ENCODE results near the gene ATP8A2. TPM values are rescaled to one million over a fixed set of nuclear protein-coding genes. Genes with fewer than 3 reads are reported as not detected.

Gene ATP8A2
- total and polyA plus RNA-seq, 9 of the 15 experiments (the other 6 are each of a cell fraction or from before 2014, with no cell fraction given) = under 0.01 to 0.33 (median 0.06) TPM; not detected in 4

- in situ Hi-C loops (cut with MboI) = no loop called here
- H3K79me2 ChIP-seq (ENCODE audit: control insufficient read depth, insufficient read depth, low read length) = no peaks in the 10 kb centered on the region
- ChIA-PET POLR2A (interaction anchor here (0.6 kb wide), 1 partner anchor 194 kb away, joined by 4 read pairs; no protein-coding TSS in a partner anchor), CTCF (ENCODE audit: low intra/inter-chr PET ratio) (no interaction called here)
- no peaks in the 10 kb centered on the region for H4K20me1 ChIP-seq (replicated peaks; ENCODE audit: control insufficient read depth, insufficient read depth, low read length)
- H3K36me3 ChIP-seq (ENCODE audit: control insufficient read depth, insufficient read depth, low read length) = no peaks in the 10 kb centered on the region
- H3K4me2 ChIP-seq (ENCODE audit: insufficient read depth, low read length) = no peak overlapping the region
- H3K4me3 ChIP-seq = no peak overlapping the region
- BruUV-seq (replicated peaks) = no TSS peak
- intact Hi-C loops (cut with micrococcal nuclease) = loop anchor here (10.0 kb wide), 2 partner anchors 71 to 141 kb away; partner anchors contain the start of gene NUP58
- DNase-seq (ENCODE audit: extremely low read depth in 1 of 4, low spot score in 3 of 4) (peak; percentile 50 to 72 (median 56)), FAIRE-seq (peak; percentile 44), ATAC-seq (peak; percentile 32)
- peaks cover 2 to 10% of the 10 kb centered on the region in 2 experiments; a peak in 2 of 5 replicates for H3K27me3 ChIP-seq (ENCODE audit: control insufficient read depth in 2 of 2, insufficient read depth in 2 of 2, low read length in 2 of 2)
- WGBS (ENCODE audit: insufficient coverage, low coverage, missing lambda C conversion rate) = 4% methylated on average over 9 of the region's 9 CpGs
- H3K4me1 ChIP-seq (replicated peaks in 1 of 2; ENCODE audit: control insufficient read depth in 2 of 2, insufficient read depth in 2 of 2, low read length in 2 of 2) = peaks cover 29 to 34% of the 10 kb centered on the region in 2 experiments; a peak in 4 of 5 replicates
- no peaks in the 10 kb centered on the region for H3K9me1 ChIP-seq (ENCODE audit: control insufficient read depth, insufficient read depth, low read length)
- H2AFZ ChIP-seq (ENCODE audit: low read depth, low read length) = peak overlapping the region; percentile 51; the same call in 1 of the 2 replicates
- H3K9me3 ChIP-seq (replicated peaks; ENCODE audit: control insufficient read depth, insufficient read depth, low read depth, low read length) = no peaks in the 10 kb centered on the region; the same call in 1 of the 2 replicates
- H3K9ac ChIP-seq (ENCODE audit: insufficient read depth in 1 of 2, low read depth in 2 of 2, low read length in 2 of 2) = no peak overlapping the region
- no peak overlapping the region for H3K27ac ChIP-seq (ENCODE audit: extremely low read depth, low read depth, low read length)
- TF ChIP-seq CUX1 (CRISPR knock-in tag; IDR thresholded peaks at IDR 0.05) (no peak), TEAD4 (IDR thresholded peaks at IDR 0.05; ENCODE audit: low read length) (peak; percentile 15; the same call in 1 of the 2 replicates), TEAD4 (CRISPR knock-in tag; IDR thresholded peaks at IDR 0.05; ENCODE audit: borderline replicate concordance) (no peak), DEAF1 (CRISPR knock-in tag; IDR thresholded peaks at IDR 0.05) (peak; percentile 42; the same call in 1 of the 2 replicates), CTCF (IDR thresholded peaks at IDR 0.05 in 2 of 3, conservative IDR thresholded peaks at IDR 0.05 in 1 of 3; ENCODE audit: insufficient read depth in 2 of 3, low read depth in 1 of 3, low read length in 3 of 3) (peak; percentile 56 to 65 (median 61)), ZNF282 (CRISPR knock-in tag; IDR thresholded peaks at IDR 0.05) (no peak), RAD21 (CRISPR knock-in tag; conservative IDR thresholded peaks at IDR 0.05 in 1 of 2, IDR thresholded peaks at IDR 0.05 in 1 of 2) (peak; percentile 47 to 67), POLR2G (IDR thresholded peaks at IDR 0.05; ENCODE audit: low read depth, low read length) (no peak), RB1 (IDR thresholded peaks at IDR 0.05; ENCODE audit: low read depth) (0 out of 2 replicates have a peak, but pooled peaks have one; percentile 10), ZBED1 (IDR thresholded peaks at IDR 0.05) (no peak)
Measured at GRCh38 chr13:25375727-25376358, 4.1 kb downstream of the ATP8A2 start.

Measured in K562 (cell line).